K562 (cell line): ENCODE results near the gene ZNF891. TPM values are rescaled to one million over a fixed set of nuclear protein-coding genes. Genes with fewer than 3 reads are reported as not detected.

Source experiments
- CBX2 ChIP-seq: fragments of 200-600 bp; sonication (generic); IDR thresholded peaks from one replicate; pipeline ENCODE4 v1.6.1; 2012; ENCODE audit warnings: mild to moderate bottlenecking, low read length, inconsistent platforms; ENCODE audit not compliant: insufficient read depth, poor library complexity, severe bottlenecking
- DIDO1 ChIP-seq: fragments of 450-650 bp; IDR thresholded peaks from 2 replicates; pipeline ENCODE4 v1.6.1; 2016; ENCODE audit warnings: low read depth, missing biosample characterization, missing genetic modification characterization
- FOXK1 ChIP-seq: sonication (generic); formaldehyde crosslinking; IDR thresholded peaks from 2 replicates; pipeline ENCODE4 v1.8.0; 2022; ENCODE audit warnings: missing genetic modification reagents, mild to moderate bottlenecking, borderline replicate concordance
- GABPB1 ChIP-seq: sonication (generic); formaldehyde crosslinking; IDR thresholded peaks from 2 replicates; pipeline ENCODE4 v1.8.0; 2022; ENCODE audit warnings: mild to moderate bottlenecking, missing genetic modification reagents
- HDAC3 ChIP-seq: fragments of 450-650 bp; IDR thresholded peaks from 2 replicates; pipeline ENCODE4 v1.6.1; 2018; ENCODE audit warnings: borderline replicate concordance, mild to moderate bottlenecking, moderate library complexity; ENCODE audit not compliant: partially characterized antibody
- L3MBTL2 ChIP-seq: fragments of 450-650 bp; IDR thresholded peaks from 2 replicates; pipeline ENCODE4 v1.6.1; 2016; ENCODE audit warnings: mild to moderate bottlenecking, moderate library complexity
- MTA2 ChIP-seq: fragments of 450-650 bp; IDR thresholded peaks from 2 replicates; pipeline ENCODE4 v1.6.1; 2016; ENCODE audit warnings: low read depth
- NBN ChIP-seq: fragments of 450-650 bp; IDR thresholded peaks from 2 replicates; pipeline ENCODE4 v1.6.1; 2016; ENCODE audit warnings: low read depth, mild to moderate bottlenecking
- RBFOX2 ChIP-seq: fragments of 200-400 bp; formaldehyde crosslinking; IDR thresholded peaks from 2 replicates; pipeline ENCODE4 v1.6.1; 2017; ENCODE audit warnings: low read depth, mild to moderate bottlenecking, low read length, moderate library complexity
- THAP7 ChIP-seq: fragments of 250-450 bp; sonication (Bioruptor Pico); IDR thresholded peaks from 2 replicates; pipeline ENCODE4 v1.5.0; 2021
- USF1 ChIP-seq: sonication (generic); formaldehyde crosslinking; IDR thresholded peaks from 2 replicates; pipeline ENCODE4 v1.9.0; 2022; ENCODE audit warnings: mild to moderate bottlenecking, missing genetic modification reagents
- ZC3H4 ChIP-seq: sonication (generic); formaldehyde crosslinking; IDR thresholded peaks from 2 replicates; pipeline ENCODE4 v1.9.0; 2021; ENCODE audit warnings: missing genetic modification reagents, borderline replicate concordance
- ZKSCAN1 ChIP-seq: fragments of 150-350 bp; IDR thresholded peaks from 2 replicates; pipeline ENCODE4 v1.6.1; 2016; ENCODE audit warnings: low read depth, low read length
- ZNF274 ChIP-seq: IDR thresholded peaks from 2 replicates; pipeline ENCODE4 v1.6.1; 2011; ENCODE audit warnings: low read depth, mild to moderate bottlenecking, low read length, moderate library complexity, borderline replicate concordance
- ZNF644 ChIP-seq: fragments of 200-800 bp; sonication (Bioruptor generic); IDR thresholded peaks from 2 replicates; pipeline ENCODE4 v1.6.1; 2016; ENCODE audit warnings: low read depth, missing genetic modification characterization, missing compliant biosample characterization
- ZNF830 ChIP-seq: fragments of 250-450 bp; sonication (Bioruptor Pico); IDR thresholded peaks from 2 replicates; pipeline ENCODE4 v1.5.0; 2021; ENCODE audit warnings: mild to moderate bottlenecking
- polyA plus RNA-seq, 8 experiments: library from polyadenylated mRNA; depleted of rRNA in 4 of 8; stranded (reverse) in 5 of 8; unstranded in 3 of 8; fragments of >200 nt; fragmentation: Nextera tagmentation in 2 of 8; fragmentation: Illumina TruSeq in 1 of 8; extraction: Ambion mirVana in 2 of 8; extraction: Trizol in 1 of 8; gene quantifications; 2 replicates each; pipeline versions ENCODE4 v1.2.1 to v1.2.3, GENCODE V29; 2011 to 2014; ENCODE audit warnings: inconsistent platforms in 1 of 8, missing spikeins in 1 of 8
- total RNA-seq, 7 experiments: library from RNA; depleted of rRNA in 6 of 7; stranded (reverse); fragments of >200 nt in 6 of 7; fragmentation: Illumina TruSeq in 2 of 7; extraction: Trizol in 2 of 7; gene quantifications; 2 replicates each; pipeline versions ENCODE4 v1.2.1 to v1.2.3, GENCODE V29; 2011 to 2021; ENCODE audit warnings: low replicate concordance in 1 of 7
- TF ChIP-seq, protein P1 (sequence below): fragments of 250-450 bp; sonication (Bioruptor Pico); IDR thresholded peaks from 2 replicates; pipeline ENCODE4 v1.8.0; 2021; ENCODE audit warnings: mild to moderate bottlenecking, moderate library complexity
- TF ChIP-seq, protein P2 (sequence below): sonication (generic); formaldehyde crosslinking; IDR thresholded peaks from 2 replicates; pipeline ENCODE4 v1.8.1; 2023; ENCODE audit warnings: mild to moderate bottlenecking, missing genetic modification reagents, moderate library complexity

Gene ZNF891
- total and polyA plus RNA-seq, 9 of the 15 experiments (the other 6 are each of a cell fraction or from before 2014, with no cell fraction given) = 0.41 to 2.0 (median 1.3) TPM

GRCh38 chr12:133130808-133131128, 694 bp upstream of the ZNF891 start (continued):
- no peak for TF ChIP-seq ZC3H4 (CRISPR knock-in tag)
- peak; percentile 71; the same call in 1 of the 2 replicates for TF ChIP-seq L3MBTL2
- no peak; the same call in 1 of the 2 replicates for TF ChIP-seq MTA2
- TF ChIP-seq ZKSCAN1 = no peak
- no peak for TF ChIP-seq FOXK1 (CRISPR knock-in tag)
- no peak for TF ChIP-seq GABPB1 (CRISPR knock-in tag)
- TF ChIP-seq ZNF644 (tag) = no peak
- TF ChIP-seq ZNF830 (CRISPR knock-in tag) = peak; percentile 90; the same call in 1 of the 2 replicates
- no peak for TF ChIP-seq USF1 (CRISPR knock-in tag)
- TF ChIP-seq RBFOX2 = no peak
- TF ChIP-seq, protein P1, sequence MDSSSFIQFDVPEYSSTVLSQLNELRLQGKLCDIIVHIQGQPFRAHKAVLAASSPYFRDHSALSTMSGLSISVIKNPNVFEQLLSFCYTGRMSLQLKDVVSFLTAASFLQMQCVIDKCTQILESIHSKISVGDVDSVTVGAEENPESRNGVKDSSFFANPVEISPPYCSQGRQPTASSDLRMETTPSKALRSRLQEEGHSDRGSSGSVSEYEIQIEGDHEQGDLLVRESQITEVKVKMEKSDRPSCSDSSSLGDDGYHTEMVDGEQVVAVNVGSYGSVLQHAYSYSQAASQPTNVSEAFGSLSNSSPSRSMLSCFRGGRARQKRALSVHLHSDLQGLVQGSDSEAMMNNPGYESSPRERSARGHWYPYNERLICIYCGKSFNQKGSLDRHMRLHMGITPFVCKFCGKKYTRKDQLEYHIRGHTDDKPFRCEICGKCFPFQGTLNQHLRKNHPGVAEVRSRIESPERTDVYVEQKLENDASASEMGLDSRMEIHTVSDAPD = no peak
- TF ChIP-seq HDAC3 = no peak
- TF ChIP-seq CBX2 = no peak
- TF ChIP-seq ZNF274 = no peak
- no peak for TF ChIP-seq THAP7 (CRISPR knock-in tag)
- TF ChIP-seq DIDO1 (tag) = no peak
- TF ChIP-seq NBN = 0 out of 2 replicates have a peak, but pooled peaks have one; percentile 21
- TF ChIP-seq, protein P2, sequence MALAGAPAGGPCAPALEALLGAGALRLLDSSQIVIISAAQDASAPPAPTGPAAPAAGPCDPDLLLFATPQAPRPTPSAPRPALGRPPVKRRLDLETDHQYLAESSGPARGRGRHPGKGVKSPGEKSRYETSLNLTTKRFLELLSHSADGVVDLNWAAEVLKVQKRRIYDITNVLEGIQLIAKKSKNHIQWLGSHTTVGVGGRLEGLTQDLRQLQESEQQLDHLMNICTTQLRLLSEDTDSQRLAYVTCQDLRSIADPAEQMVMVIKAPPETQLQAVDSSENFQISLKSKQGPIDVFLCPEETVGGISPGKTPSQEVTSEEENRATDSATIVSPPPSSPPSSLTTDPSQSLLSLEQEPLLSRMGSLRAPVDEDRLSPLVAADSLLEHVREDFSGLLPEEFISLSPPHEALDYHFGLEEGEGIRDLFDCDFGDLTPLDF = no peak
